AG10803 (cell line): ENCODE results near the gene PPFIA1.

Experiments
- DNase-seq: peaks from one replicate; pipeline ENCODE4 v3.0.0; 2010; ENCODE audit warnings: low read depth
- H3K4me3 ChIP-seq: 2 replicates; pipeline ENCODE4 v1.5.1; 2011; ENCODE audit warnings: mild to moderate bottlenecking, low read length, control low read depth
- CTCF ChIP-seq: conservative IDR thresholded peaks from 2 replicates; pipeline ENCODE4 v1.5.1; 2011; ENCODE audit warnings: mild to moderate bottlenecking, low read length, control low read depth, inconsistent platforms

PPFIA1 gene

GRCh38 chr11:70313945-70314344 is 43.5 kb downstream of the PPFIA1 start:
- TF ChIP-seq CTCF = no peak
- H3K4me3 ChIP-seq = no peak overlapping the region
- no peak for DNase-seq

GRCh38 chr11:70314730-70315129 is 44.2 kb downstream of the PPFIA1 start:
- no peak for TF ChIP-seq CTCF
- DNase-seq = no peak

GRCh38 chr11:70315716-70316115 is 45.2 kb downstream of the PPFIA1 start:
- no peak overlapping the region for H3K4me3 ChIP-seq
- no peak for DNase-seq
- TF ChIP-seq CTCF = no peak

More at GRCh38 chr11:70314730-70315129, 44.2 kb downstream of the PPFIA1 start:
- H3K4me3 ChIP-seq = no peak overlapping the region

GRCh38 chr11:70317581-70318305 is 47.3 kb downstream of the PPFIA1 start:
- TF ChIP-seq CTCF = no peak
- DNase-seq = no peak
- H3K4me3 ChIP-seq = no peak overlapping the region

GRCh38 chr11:70319396-70320076 is 49.0 kb downstream of the PPFIA1 start:
- TF ChIP-seq CTCF = no peak
- no peak for DNase-seq
- H3K4me3 ChIP-seq = no peak overlapping the region

- no peak for DNase-seq
- no peak overlapping the region for H3K4me3 ChIP-seq
- TF ChIP-seq CTCF = no peak
Observed at GRCh38 chr11:70322666-70323065, 52.2 kb downstream of the PPFIA1 start.

- DNase-seq = no peak
- no peak overlapping the region for H3K4me3 ChIP-seq
- no peak for TF ChIP-seq CTCF
Observed at GRCh38 chr11:70323806-70324205, 53.3 kb downstream of the PPFIA1 start.
